Measurements from ENCODE around the gene FKTN.

GRCh38 chr9:105557804-105558610 lies at the start of gene FKTN:
- TF ChIP-seq SRF (IDR thresholded peaks at IDR 0.05; ENCODE audit: low read depth), result no peak
- peak; percentile 34 for TF ChIP-seq POLR2A (IDR thresholded peaks at IDR 0.05; ENCODE audit: borderline replicate concordance, extremely low read depth, insufficient read depth, insufficient read length)
- TF ChIP-seq RAD21 (IDR thresholded peaks at IDR 0.05; ENCODE audit: low read depth), result no peak
- TF ChIP-seq CTCF (IDR thresholded peaks at IDR 0.05 in 2 of 3, conservative IDR thresholded peaks at IDR 0.05 in 1 of 3; ENCODE audit: borderline replicate concordance in 1 of 3, insufficient read depth in 1 of 3, low read depth in 2 of 3, low read length in 2 of 3), result no peak
